Mesenchymal stem cell (in vitro differentiated cells and primary cell): ENCODE data around the gene MAP3K10.

Experiments used
- DNase-seq: peaks from one replicate; pipeline ENCODE4 v3.0.0-alpha.2; 2013
- H2AFZ ChIP-seq: one replicate; pipeline ENCODE4 v1.6.1; 2013; ENCODE audit warnings: low read depth, mild to moderate bottlenecking, control low read depth, inconsistent platforms, low read length, moderate library complexity
- H2AK5ac ChIP-seq: 2 replicates; pipeline ENCODE4 v1.6.1; 2013; ENCODE audit warnings: low read length, moderate library complexity, mild to moderate bottlenecking, inconsistent platforms; ENCODE audit not compliant: severe bottlenecking
- H2BK120ac ChIP-seq: one replicate; pipeline ENCODE4 v1.6.1; 2013; ENCODE audit warnings: low read depth, mild to moderate bottlenecking, inconsistent platforms, low read length, moderate library complexity
- H2BK12ac ChIP-seq, 2 experiments: one replicate each; pipeline ENCODE4 v1.6.1; 2013; ENCODE audit warnings: inconsistent platforms in 2 of 2, low read length in 2 of 2, mild to moderate bottlenecking in 2 of 2, moderate library complexity in 2 of 2, control low read depth in 1 of 2
- H2BK15ac ChIP-seq: one replicate; pipeline ENCODE4 v1.6.1; 2013; ENCODE audit warnings: mild to moderate bottlenecking, low read depth, inconsistent platforms; ENCODE audit not compliant: poor library complexity, severe bottlenecking
- H2BK5ac ChIP-seq: 2 replicates; pipeline ENCODE4 v1.6.1; 2013; ENCODE audit warnings: low read depth, mild to moderate bottlenecking, low read length, control low read depth, inconsistent platforms; ENCODE audit not compliant: poor library complexity, severe bottlenecking
- H3K14ac ChIP-seq, 2 experiments: one replicate each; pipeline ENCODE4 v1.6.1; 2013; ENCODE audit warnings: inconsistent platforms in 2 of 2, low read length in 2 of 2, control low read depth in 1 of 2, mild to moderate bottlenecking in 1 of 2, moderate library complexity in 1 of 2
- H3K18ac ChIP-seq, 2 experiments: one replicate each; pipeline ENCODE4 v1.6.1; 2013; ENCODE audit warnings: inconsistent platforms in 2 of 2, low read length in 2 of 2, control low read depth in 1 of 2, low read depth in 1 of 2, mild to moderate bottlenecking in 1 of 2
- H3K23ac ChIP-seq, 2 experiments: one replicate each; pipeline ENCODE4 v1.6.1; 2013; ENCODE audit warnings: inconsistent platforms in 2 of 2, low read length in 2 of 2, mild to moderate bottlenecking in 2 of 2, moderate library complexity in 2 of 2, control low read depth in 1 of 2
- H3K27ac ChIP-seq: 2 replicates; pipeline ENCODE4 v1.5.1; 2013; ENCODE audit warnings: mild to moderate bottlenecking, moderate library complexity, low read length, control low read depth, inconsistent platforms; ENCODE audit not compliant: poor library complexity, severe bottlenecking
- H3K27me3 ChIP-seq, 2 experiments: 2 replicates each; pipeline versions ENCODE4 v1.6.1 to v1.7.0; 2013; ENCODE audit warnings: low read length in 2 of 2, mild to moderate bottlenecking in 2 of 2, moderate library complexity in 2 of 2, control low read depth in 1 of 2, inconsistent platforms in 1 of 2; ENCODE audit not compliant: control insufficient read depth in 1 of 2, insufficient read depth in 1 of 2
- H3K36me3 ChIP-seq, 2 experiments: 2 replicates each; pipeline versions ENCODE4 v1.6.1 to v1.7.0; 2013; ENCODE audit warnings: low read length in 2 of 2, control low read depth in 1 of 2, inconsistent platforms in 1 of 2, low read depth in 1 of 2, mild to moderate bottlenecking in 1 of 2; ENCODE audit not compliant: insufficient read depth in 2 of 2, control insufficient read depth in 1 of 2
- H3K4ac ChIP-seq, 2 experiments: one replicate each; pipeline ENCODE4 v1.6.1; 2013; ENCODE audit warnings: inconsistent platforms in 2 of 2, low read length in 2 of 2, mild to moderate bottlenecking in 2 of 2, moderate library complexity in 2 of 2, control low read depth in 1 of 2, low read depth in 1 of 2
- H3K4me1 ChIP-seq: 2 replicates; pipeline ENCODE4 v1.6.1; 2013; ENCODE audit warnings: low read depth, low read length, control low read depth; ENCODE audit not compliant: control insufficient read depth, insufficient read depth
- H3K4me2 ChIP-seq: 2 replicates; pipeline ENCODE4 v1.6.1; 2013; ENCODE audit warnings: low read length, mild to moderate bottlenecking, inconsistent platforms; ENCODE audit not compliant: poor library complexity, severe bottlenecking
- H3K4me3 ChIP-seq, 2 experiments: 2 replicates each; pipeline versions ENCODE4 v1.5.1 to v1.7.0; 2013; ENCODE audit warnings: low read length in 2 of 2, mild to moderate bottlenecking in 2 of 2, control low read depth in 1 of 2, low read depth in 1 of 2; ENCODE audit not compliant: insufficient read depth in 1 of 2
- H3K79me1 ChIP-seq: replicated peaks from 2 replicates; pipeline ENCODE4 v1.6.1; 2013; ENCODE audit warnings: mild to moderate bottlenecking, control low read depth, low read length, inconsistent platforms; ENCODE audit not compliant: poor library complexity, severe bottlenecking
- H3K9ac ChIP-seq: 2 replicates; pipeline ENCODE4 v1.7.0; 2013; ENCODE audit warnings: mild to moderate bottlenecking, low read length, moderate library complexity
- H3K9me3 ChIP-seq: 2 replicates; pipeline ENCODE4 v1.7.0; 2013; ENCODE audit warnings: mild to moderate bottlenecking, low read length; ENCODE audit not compliant: control insufficient read depth
- H4K8ac ChIP-seq: one replicate; pipeline ENCODE4 v1.6.1; 2013; ENCODE audit warnings: inconsistent platforms, mild to moderate bottlenecking, low read length, moderate library complexity
- H4K91ac ChIP-seq: one replicate; pipeline ENCODE4 v1.6.1; 2013; ENCODE audit warnings: mild to moderate bottlenecking, low read length, inconsistent platforms
- WGBS: methylation state at CpG from one replicate; pipeline ENCODE4 v1.1.7; 2013; ENCODE audit warnings: mixed read lengths; 5-methylcytosine and 5-hydroxymethylcytosine counted together

Gene MAP3K10

GRCh38 chr19:40235238-40236025 is 44.2 kb downstream of the MAP3K10 start:
- no peak overlapping the region for H2BK15ac ChIP-seq
- H3K27me3 ChIP-seq = no peaks in the 10 kb centered on the region
- H3K4me3 ChIP-seq = no peak overlapping the region
- H3K79me1 ChIP-seq = peaks cover 24% of the 10 kb centered on the region
- H3K4me2 ChIP-seq = no peak overlapping the region
- no peak overlapping the region for H2BK120ac ChIP-seq
- H3K14ac ChIP-seq = no peak overlapping the region
- H2AFZ ChIP-seq = no peak overlapping the region
- no peak overlapping the region for H3K9ac ChIP-seq
- H2BK12ac ChIP-seq = no peak overlapping the region
- peaks cover 19% of the 10 kb centered on the region for H3K4me1 ChIP-seq
- no peak overlapping the region for H3K4ac ChIP-seq
- H3K9me3 ChIP-seq = no peaks in the 10 kb centered on the region
- H3K36me3 ChIP-seq = peaks cover 67 to 78% of the 10 kb centered on the region in 2 experiments
- H2BK5ac ChIP-seq = no peak overlapping the region
- H2AK5ac ChIP-seq = no peak overlapping the region
- no peak overlapping the region for H3K27ac ChIP-seq
- DNase-seq = no peak
- WGBS = 90% methylated on average over 27 of the region's 30 CpGs
- H3K23ac ChIP-seq = no peak overlapping the region
- no peak overlapping the region for H4K8ac ChIP-seq
- no peak overlapping the region for H4K91ac ChIP-seq
- no peak overlapping the region for H3K18ac ChIP-seq

- Histone ChIP-seq H2AFZ (no peak overlapping the region), H4K8ac (no peak overlapping the region), H2BK12ac (no peak overlapping the region), H3K9ac (no peak overlapping the region), H3K36me3 (peaks cover 72 to 84% of the 10 kb centered on the region in 2 experiments), H2AK5ac (no peak overlapping the region), H2BK15ac (no peak overlapping the region), H3K4me1 (peaks cover 18% of the 10 kb centered on the region), H3K4ac (no peak overlapping the region), H3K14ac (no peak overlapping the region), H3K23ac (no peak overlapping the region), H3K27me3 (no peaks in the 10 kb centered on the region), H3K9me3 (no peaks in the 10 kb centered on the region), H3K79me1 (peaks cover 26% of the 10 kb centered on the region), H3K4me3 (no peak overlapping the region), H2BK5ac (no peak overlapping the region), H3K4me2 (no peak overlapping the region), H3K27ac (no peak overlapping the region), H4K91ac (no peak overlapping the region), H2BK120ac (no peak overlapping the region), H3K18ac (no peak overlapping the region)
- DNase-seq = no peak
- WGBS = 92% methylated on average over 7 of the region's 9 CpGs
These were observed 44.8 kb downstream of the MAP3K10 start for GRCh38 chr19:40236026-40236355.

- Histone ChIP-seq H3K4me2 (no peak overlapping the region), H3K14ac (no peak overlapping the region), H3K27ac (no peak overlapping the region), H3K9ac (no peak overlapping the region), H4K8ac (no peak overlapping the region), H2BK120ac (no peak overlapping the region), H3K4me1 (peaks cover 16% of the 10 kb centered on the region), H3K36me3 (peaks cover 76 to 85% of the 10 kb centered on the region in 2 experiments), H3K4ac (no peak overlapping the region), H3K4me3 (no peak overlapping the region), H2BK15ac (no peak overlapping the region), H3K18ac (no peak overlapping the region), H3K23ac (no peak overlapping the region), H4K91ac (no peak overlapping the region), H3K79me1 (peaks cover 27% of the 10 kb centered on the region), H3K27me3 (no peaks in the 10 kb centered on the region), H2AK5ac (no peak overlapping the region), H2AFZ (no peak overlapping the region), H2BK12ac (no peak overlapping the region), H3K9me3 (no peaks in the 10 kb centered on the region), H2BK5ac (no peak overlapping the region)
- 94% methylated on average over 6 of the region's 6 CpGs for WGBS
- no peak for DNase-seq
These were observed 45.1 kb downstream of the MAP3K10 start for GRCh38 chr19:40236366-40236765.

GRCh38 chr19:40237791-40238190 is 46.6 kb downstream of the MAP3K10 start:
- peaks cover 2% of the 10 kb centered on the region for H3K4me1 ChIP-seq
- no peaks in the 10 kb centered on the region for H3K9me3 ChIP-seq
- no peak overlapping the region for H2AFZ ChIP-seq
- peaks cover 82 to 94% of the 10 kb centered on the region in 2 experiments for H3K36me3 ChIP-seq
- no peak for DNase-seq
- no peak overlapping the region for H2AK5ac ChIP-seq
- H3K4me2 ChIP-seq = no peak overlapping the region
- H2BK5ac ChIP-seq = no peak overlapping the region
- peaks cover 35% of the 10 kb centered on the region for H3K79me1 ChIP-seq
- no peak overlapping the region for H4K91ac ChIP-seq
- H4K8ac ChIP-seq = no peak overlapping the region
- H3K23ac ChIP-seq = no peak overlapping the region
- no peak overlapping the region for H3K4me3 ChIP-seq
- H3K9ac ChIP-seq = no peak overlapping the region
- WGBS = 98% methylated on average over 14 of the region's 14 CpGs
- H3K27me3 ChIP-seq = no peaks in the 10 kb centered on the region
- no peak overlapping the region for H3K18ac ChIP-seq
- H2BK12ac ChIP-seq = no peak overlapping the region
- no peak overlapping the region for H3K27ac ChIP-seq
- no peak overlapping the region for H3K14ac ChIP-seq
- no peak overlapping the region for H2BK15ac ChIP-seq
- no peak overlapping the region for H3K4ac ChIP-seq
- no peak overlapping the region for H2BK120ac ChIP-seq
